Activated CD4-positive, alpha-beta T cell treated with anti-CD3 and anti-CD28 coated beads, Interleukin-2, amount 10 ng/mL, durations not matched to agents 7 days and 5 days (primary cell): Measurements from ENCODE around the gene OR2L5. TPM values are rescaled to one million over a fixed set of nuclear protein-coding genes. Genes with fewer than 3 reads are reported as not detected.

Experiments
- CTCF ChIA-PET: fragments of 350-600 bp; sonication (Branson Sonifier 250); formaldehyde crosslinking; loops from one replicate; lab custom pipeline; 2021; ENCODE audit warnings: antibody characterized with exemption; lab: Charles Lee
- POLR2A ChIA-PET: fragments of 350-600 bp; sonication (Branson Sonifier 250); formaldehyde crosslinking; loops from one replicate; lab custom pipeline; 2021; ENCODE audit warnings: antibody characterized with exemption; lab: Charles Lee
- DNase-seq: peaks from one replicate; pipeline ENCODE4 v3.0.0-alpha.2; 2020
- H3K27ac Mint-ChIP-seq: one replicate; pipeline ENCODE4 v1.8.0; 2021; ENCODE audit warnings: mild to moderate bottlenecking, moderate library complexity, mixed read lengths
- H3K27me3 Mint-ChIP-seq: one replicate; pipeline ENCODE4 v1.8.0; 2021; ENCODE audit warnings: mixed read lengths
- H3K36me3 Mint-ChIP-seq: one replicate; pipeline ENCODE4 v1.8.0; 2021; ENCODE audit warnings: low read depth, mixed read lengths
- H3K4me1 Mint-ChIP-seq: one replicate; pipeline ENCODE4 v1.8.0; 2021; ENCODE audit warnings: mixed read lengths
- H3K4me3 Mint-ChIP-seq: one replicate; pipeline ENCODE4 v1.8.0; 2021; ENCODE audit warnings: mild to moderate bottlenecking, moderate library complexity, mixed read lengths
- H3K9me3 Mint-ChIP-seq: one replicate; pipeline ENCODE4 v1.8.0; 2021; ENCODE audit warnings: mixed read lengths
- total RNA-seq, 2 experiments: library from RNA; stranded (reverse); gene quantifications; one replicate each; pipeline ENCODE4 v1.2.3, GENCODE V29; 2021

Gene OR2L5
- total RNA-seq, result under 1 TPM in 1 of 2 experiments, not detected in 1; 0.08 TPM

DNA sequence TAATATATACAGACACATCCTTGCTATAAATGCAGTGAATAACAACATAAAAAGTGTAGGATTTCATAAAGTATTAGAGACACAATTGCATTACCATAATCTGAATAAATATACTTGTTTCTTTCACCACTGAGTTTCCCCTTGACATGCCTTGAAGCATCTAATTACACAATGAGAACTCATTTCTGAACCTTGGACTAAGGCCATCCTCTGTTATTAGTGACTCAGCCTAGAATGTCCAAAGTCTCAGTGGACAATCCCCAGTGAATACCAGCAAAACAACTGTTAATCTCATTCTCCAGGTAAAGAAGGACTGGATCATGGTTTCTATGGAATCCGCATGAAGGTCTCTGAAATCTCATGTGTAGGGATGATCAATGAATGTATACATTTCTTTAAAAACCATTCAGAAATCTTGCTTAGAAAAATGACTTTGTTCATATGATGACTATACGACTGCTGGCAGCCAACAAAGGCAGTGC is at the start of gene OR2L5:
OR2L5 (plus strand) TSS at position 432 of the 482 bp plus-strand sequence. CDS start 8,288 bp downstream, outside the sequence.
- POLR2A ChIA-PET, result no interaction called here
- no peaks in the 10 kb centered on the region for H3K27me3 Mint-ChIP-seq

DNA sequence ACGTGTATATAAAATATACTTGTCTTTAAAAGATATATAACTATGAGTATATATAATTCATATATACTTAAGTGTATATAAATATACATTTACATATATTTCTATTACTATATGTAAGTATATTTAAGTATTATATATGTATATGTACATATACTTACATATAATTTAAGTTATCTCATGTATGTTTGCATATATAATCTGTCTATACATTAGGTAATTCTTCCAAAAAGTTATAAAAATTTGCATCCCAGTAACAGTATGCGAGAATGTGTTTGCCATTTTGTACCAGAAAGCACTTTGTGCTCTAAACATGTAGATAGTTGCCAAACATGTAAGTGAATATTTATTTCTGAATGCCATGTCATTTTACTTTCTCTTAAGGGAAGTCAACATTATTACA is 48.5 kb upstream of the OR2L5 start, which contains the start of gene OR2AK2:
OR2AK2 (plus strand) TSS at position 301 of the 400 bp plus-strand sequence. CDS start 144 bp downstream, outside the sequence.
- peaks cover 1% of the 10 kb centered on the region for H3K4me1 Mint-ChIP-seq
- peaks cover 11% of the 10 kb centered on the region for H3K9me3 Mint-ChIP-seq
- H3K27ac Mint-ChIP-seq, result no peak within 1 kb of the TSS
- ChIA-PET CTCF (no interaction called here), POLR2A (no interaction called here)
- H3K4me3 Mint-ChIP-seq, result no peak within 1 kb of the TSS
- H3K27me3 Mint-ChIP-seq, result no peaks in the 10 kb centered on the region
- no peak for DNase-seq
- no peaks in the 10 kb centered on the region for H3K36me3 Mint-ChIP-seq

More for the DNA sequence above, at the start of gene OR2L5:
- H3K9me3 Mint-ChIP-seq, result peaks cover 15% of the 10 kb centered on the region
- H3K4me1 Mint-ChIP-seq, result no peaks in the 10 kb centered on the region
- H3K36me3 Mint-ChIP-seq, result no peaks in the 10 kb centered on the region
- H3K27ac Mint-ChIP-seq, result no peak within 1 kb of the TSS
- no peak for DNase-seq
- CTCF ChIA-PET, result no interaction called here
- no peak within 1 kb of the TSS for H3K4me3 Mint-ChIP-seq

DNA sequence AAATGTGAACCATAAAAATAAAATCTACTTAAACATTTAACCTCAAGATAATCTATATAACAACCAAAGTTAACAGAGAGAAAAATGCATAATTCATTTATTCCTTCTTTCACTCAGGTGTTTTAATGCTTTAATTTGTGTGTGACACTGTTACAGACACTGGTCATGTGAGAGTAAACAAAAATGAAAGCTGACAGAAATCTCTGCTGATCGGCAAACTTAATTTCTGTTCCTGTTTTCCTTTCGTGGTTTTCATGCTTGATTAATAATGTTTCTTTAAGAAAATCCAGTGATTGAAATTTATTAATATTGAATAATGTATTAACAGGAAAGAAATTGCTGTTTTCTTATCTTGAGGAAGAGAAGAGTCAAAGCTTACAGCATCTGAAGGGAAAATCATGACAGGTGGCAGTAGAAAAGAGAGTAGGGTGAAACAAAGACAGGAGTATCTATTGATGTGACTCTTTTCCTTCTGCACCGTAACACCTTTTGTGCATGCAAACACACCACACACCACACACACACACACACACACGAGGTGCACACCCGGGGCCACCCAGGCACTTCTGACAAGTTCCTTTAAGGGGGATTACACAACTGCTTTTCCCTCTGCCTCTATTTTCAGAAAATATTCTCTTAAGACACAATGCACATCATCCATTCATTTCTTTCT is 46.8 kb upstream of the OR2L5 start:
- Mint-ChIP-seq H3K9me3 (peaks cover 8% of the 10 kb centered on the region), H3K4me3 (no peak overlapping the region), H3K27ac (no peak overlapping the region), H3K27me3 (no peaks in the 10 kb centered on the region), H3K36me3 (no peaks in the 10 kb centered on the region), H3K4me1 (peaks cover 1% of the 10 kb centered on the region)
- ChIA-PET POLR2A (no interaction called here), CTCF (no interaction called here)
- DNase-seq, result no peak

DNA sequence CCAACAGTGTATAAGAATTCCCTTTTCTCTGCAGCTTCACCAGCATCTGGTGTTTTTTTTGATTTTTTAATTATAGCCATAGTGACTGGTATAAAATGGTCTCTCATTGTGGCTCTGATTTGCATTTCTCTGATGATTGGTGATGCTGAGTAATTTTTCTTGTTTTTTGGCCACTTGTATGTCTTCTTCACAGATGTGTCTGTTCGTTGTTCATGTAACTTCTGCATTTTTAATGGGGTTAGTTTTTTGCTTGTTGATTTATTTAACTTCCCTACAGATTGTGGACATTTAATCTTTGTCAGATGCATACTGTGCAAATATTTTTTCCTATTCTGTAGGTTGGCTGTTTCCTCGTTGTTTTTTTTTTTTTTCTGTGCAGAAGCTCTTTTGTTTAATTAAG is 20.5 kb upstream of the OR2L5 start:
- ChIA-PET POLR2A (no interaction called here), CTCF (no interaction called here)
- Mint-ChIP-seq H3K27me3 (no peaks in the 10 kb centered on the region), H3K36me3 (no peaks in the 10 kb centered on the region), H3K4me1 (no peaks in the 10 kb centered on the region), H3K9me3 (peaks cover 6% of the 10 kb centered on the region), H3K27ac (no peak overlapping the region), H3K4me3 (no peak overlapping the region)
- DNase-seq, result no peak

DNA sequence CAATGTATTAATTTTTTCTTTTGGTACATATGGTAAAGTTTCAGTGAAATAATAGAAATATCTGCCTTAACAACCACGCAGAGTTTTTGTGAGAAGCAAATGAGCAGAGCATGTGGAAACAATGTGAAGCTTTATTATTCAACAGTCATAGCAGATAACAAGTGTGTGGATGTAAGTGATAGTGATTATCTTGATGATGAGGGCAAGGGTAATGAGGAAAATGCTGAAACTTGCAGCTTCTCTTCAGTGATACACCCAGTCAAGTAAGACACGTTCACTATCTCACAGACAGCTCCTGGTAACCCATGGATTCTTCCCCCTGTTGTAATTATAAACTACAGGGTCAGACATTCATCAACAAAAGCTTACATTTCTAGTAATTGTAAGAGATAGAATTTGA is 14.6 kb upstream of the OR2L5 start:
- Mint-ChIP-seq H3K27me3 (no peaks in the 10 kb centered on the region), H3K9me3 (no peaks in the 10 kb centered on the region), H3K36me3 (no peaks in the 10 kb centered on the region), H3K4me1 (no peaks in the 10 kb centered on the region), H3K27ac (no peak overlapping the region), H3K4me3 (no peak overlapping the region)
- no peak for DNase-seq
- ChIA-PET CTCF (interaction anchor here (1.2 kb wide), 1 partner anchor 16 kb away, joined by 3 read pairs; no protein-coding TSS in a partner anchor), POLR2A (no interaction called here)

DNA sequence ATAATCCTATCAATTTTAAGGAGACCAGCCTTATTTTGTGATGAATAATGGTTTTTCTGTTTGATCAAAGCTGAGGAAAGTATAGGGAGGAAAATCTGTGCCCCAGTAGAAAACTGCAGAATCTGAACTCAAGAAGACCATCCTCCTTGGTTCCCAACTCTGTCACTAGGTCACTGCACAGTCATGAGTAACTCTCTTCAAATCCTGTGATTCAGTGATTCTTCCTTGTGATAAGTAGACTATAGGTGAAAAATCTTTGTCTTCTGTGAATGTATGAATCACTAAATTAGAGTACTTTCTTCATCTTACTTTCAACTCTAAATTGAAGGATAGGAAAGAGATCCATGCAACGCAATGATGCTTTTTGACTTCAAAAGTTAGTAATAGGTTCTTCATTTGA is 13.3 kb upstream of the OR2L5 start:
- H3K27me3 Mint-ChIP-seq, result no peaks in the 10 kb centered on the region
- no peak for DNase-seq
- no peaks in the 10 kb centered on the region for H3K36me3 Mint-ChIP-seq
- H3K27ac Mint-ChIP-seq, result no peak overlapping the region
- H3K4me3 Mint-ChIP-seq, result no peak overlapping the region
- H3K9me3 Mint-ChIP-seq, result no peaks in the 10 kb centered on the region
- ChIA-PET CTCF (no interaction called here), POLR2A (no interaction called here)
- H3K4me1 Mint-ChIP-seq, result no peaks in the 10 kb centered on the region

- CTCF ChIA-PET, result no interaction called here
- Mint-ChIP-seq H3K4me1 (no peaks in the 10 kb centered on the region), H3K9me3 (peaks cover 20% of the 10 kb centered on the region), H3K4me3 (no peak overlapping the region), H3K27me3 (no peaks in the 10 kb centered on the region), H3K27ac (no peak overlapping the region), H3K36me3 (no peaks in the 10 kb centered on the region)
- POLR2A ChIA-PET, result no interaction called here
- no peak for DNase-seq
These were observed 5.7 kb upstream of the OR2L5 start for GRCh38 chr1:248007778-248008177.

- no peaks in the 10 kb centered on the region for H3K27me3 Mint-ChIP-seq
- no peak for DNase-seq
- peaks cover 20% of the 10 kb centered on the region for H3K9me3 Mint-ChIP-seq
- no peak overlapping the region for H3K4me3 Mint-ChIP-seq
- no peaks in the 10 kb centered on the region for H3K4me1 Mint-ChIP-seq
- ChIA-PET POLR2A (no interaction called here), CTCF (no interaction called here)
- H3K36me3 Mint-ChIP-seq, result no peaks in the 10 kb centered on the region
- H3K27ac Mint-ChIP-seq, result no peak overlapping the region
These were observed 3.8 kb upstream of the OR2L5 start for GRCh38 chr1:248009681-248010080.

DNA sequence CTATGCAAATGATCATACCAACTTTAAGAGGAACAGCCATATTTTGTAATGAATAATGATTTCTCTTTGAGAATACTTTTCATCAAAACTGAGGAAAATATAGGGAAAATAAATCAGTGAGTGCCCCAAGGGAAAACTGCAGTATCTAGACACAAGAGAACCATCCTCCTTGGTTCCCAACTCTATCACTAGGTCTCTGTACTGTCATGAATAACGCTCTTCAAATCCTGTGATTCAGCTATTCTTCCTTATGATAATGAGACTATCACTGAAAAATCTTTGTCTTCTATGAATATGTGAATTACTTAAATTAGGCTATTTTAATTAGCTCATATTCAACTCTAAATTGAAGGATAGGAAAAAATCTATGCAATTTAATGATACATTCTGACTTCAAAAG is 2.3 kb downstream of the OR2L5 start:
- Mint-ChIP-seq H3K27ac (no peak overlapping the region), H3K4me3 (no peak overlapping the region), H3K36me3 (no peaks in the 10 kb centered on the region), H3K9me3 (peaks cover 4% of the 10 kb centered on the region), H3K27me3 (no peaks in the 10 kb centered on the region), H3K4me1 (no peaks in the 10 kb centered on the region)
- ChIA-PET CTCF (interaction anchor here (1.1 kb wide), 1 partner anchor 16 kb away, joined by 3 read pairs; no protein-coding TSS in a partner anchor), POLR2A (no interaction called here)
- DNase-seq, result no peak

- Mint-ChIP-seq H3K4me3 (no peak within 1 kb of the TSS), H3K9me3 (peaks cover 22% of the 10 kb centered on the region), H3K27me3 (no peaks in the 10 kb centered on the region), H3K36me3 (no peaks in the 10 kb centered on the region), H3K4me1 (no peaks in the 10 kb centered on the region), H3K27ac (no peak within 1 kb of the TSS)
- ChIA-PET POLR2A (no interaction called here), CTCF (no interaction called here)
- DNase-seq, result no peak
These were observed 16.3 kb downstream of the OR2L5 start, which contains the start of gene OR2L2 for GRCh38 chr1:248029770-248030169. Gene OR2L2 (plus strand): TSS chr1:248030070. CDS start chr1:248038268, 8,198 bp downstream.

GRCh38 chr1:248045209-248045608 is 31.7 kb downstream of the OR2L5 start:
- POLR2A ChIA-PET, result no interaction called here
- Mint-ChIP-seq H3K36me3 (no peaks in the 10 kb centered on the region), H3K4me3 (no peak overlapping the region), H3K9me3 (peaks cover 24% of the 10 kb centered on the region), H3K4me1 (no peaks in the 10 kb centered on the region), H3K27ac (no peak overlapping the region), H3K27me3 (no peaks in the 10 kb centered on the region)
- CTCF ChIA-PET, result no interaction called here
- no peak for DNase-seq

GRCh38 chr1:248046536-248046935 is 33.1 kb downstream of the OR2L5 start, which contains the start of gene OR2L3:
Gene OR2L3 (plus strand): TSS chr1:248046836. CDS start chr1:248060682, 13,846 bp downstream.
- Mint-ChIP-seq H3K4me1 (no peaks in the 10 kb centered on the region), H3K4me3 (no peak within 1 kb of the TSS), H3K36me3 (no peaks in the 10 kb centered on the region), H3K9me3 (peaks cover 19% of the 10 kb centered on the region), H3K27ac (no peak within 1 kb of the TSS), H3K27me3 (no peaks in the 10 kb centered on the region)
- CTCF ChIA-PET, result no interaction called here
- no peak for DNase-seq
- POLR2A ChIA-PET, result no interaction called here

GRCh38 chr1:248047008-248047407 is 33.5 kb downstream of the OR2L5 start:
- Mint-ChIP-seq H3K4me3 (no peak overlapping the region), H3K27me3 (no peaks in the 10 kb centered on the region), H3K36me3 (no peaks in the 10 kb centered on the region), H3K9me3 (peaks cover 19% of the 10 kb centered on the region), H3K27ac (no peak overlapping the region), H3K4me1 (no peaks in the 10 kb centered on the region)
- no peak for DNase-seq
- CTCF ChIA-PET, result no interaction called here
- POLR2A ChIA-PET, result no interaction called here
